OCI-LY3 (cell line): Measurements from ENCODE around the gene AGAP1.

Experiments
- CTCF ChIP-seq: fragments of 200-600, 300-600 bp; sonication (generic); IDR thresholded peaks from 2 replicates; pipeline ENCODE4 v1.5.1; 2014; ENCODE audit warnings: antibody characterized with exemption, low read length, low read depth
- EZH2phosphoT487 ChIP-seq: fragments of 200-600 bp; shearing (Covaris generic); IDR thresholded peaks from 2 replicates; pipeline ENCODE4 v1.6.1; 2018; ENCODE audit warnings: antibody characterized with exemption, mixed run types, low read depth

- TF ChIP-seq EZH2phosphoT487 (no peak), CTCF (no peak)
Observed at GRCh38 chr2:236042087-236042486, 548.2 kb downstream of the AGAP1 start.
